Calu3 (cell line): ENCODE data around the gene YWHAH. TPM values are rescaled to one million over a fixed set of nuclear protein-coding genes. Genes with fewer than 3 reads are reported as not detected.

ENCODE experiments used
- BruUV-seq: library from RNA; stranded (reverse); fragments of 400-500 nt; replicated peaks from 2 replicates; lab custom pipeline; 2021; lab: Mats Ljungman, UMichigan
- CTCF ChIA-PET: fragments of 300-600 bp; sonication (Branson Sonifier 250); formaldehyde crosslinking; loops from one replicate; lab custom pipeline; 2022; ENCODE audit warnings: antibody characterized with exemption; lab: Charles Lee
- DNase-seq: peaks from one replicate; pipeline ENCODE4 v3.0.0; 2022
- H3K27ac Mint-ChIP-seq: one replicate; pipeline ENCODE4 v1.8.0; 2022; ENCODE audit warnings: mixed read lengths; ENCODE audit not compliant: unreplicated experiment
- H3K27me3 Mint-ChIP-seq: one replicate; pipeline ENCODE4 v1.8.0; 2022; ENCODE audit warnings: mixed read lengths; ENCODE audit not compliant: unreplicated experiment
- H3K36me3 Mint-ChIP-seq: one replicate; pipeline ENCODE4 v1.8.0; 2022; ENCODE audit warnings: mild to moderate bottlenecking, moderate library complexity, mixed read lengths; ENCODE audit not compliant: insufficient read depth, unreplicated experiment
- H3K4me1 Mint-ChIP-seq: one replicate; pipeline ENCODE4 v1.8.0; 2022; ENCODE audit warnings: mild to moderate bottlenecking, low read depth, mixed read lengths; ENCODE audit not compliant: unreplicated experiment
- H3K4me3 Mint-ChIP-seq: one replicate; pipeline ENCODE4 v1.8.0; 2022; ENCODE audit warnings: mild to moderate bottlenecking, low read depth, moderate library complexity, mixed read lengths; ENCODE audit not compliant: unreplicated experiment
- H3K9me3 Mint-ChIP-seq: one replicate; pipeline ENCODE4 v1.8.0; 2022; ENCODE audit warnings: low read depth, mixed read lengths; ENCODE audit not compliant: unreplicated experiment
- intact Hi-C: fragments of 100-400 bp; cut with micrococcal nuclease; formaldehyde crosslinking; loops from one replicate; pipeline ENCODE4 v1.10.0; 2022; ENCODE audit not compliant: unreplicated experiment
- total RNA-seq: library from RNA; stranded (reverse); gene quantifications from 2 replicates; pipeline ENCODE4 v1.2.3, GENCODE V29; 2022
- TF ChIP-seq, protein P1 (sequence below): fragments of 200-600 bp; IDR thresholded peaks from one replicate; pipeline ENCODE4 v1.8.0; 2022; ENCODE audit warnings: antibody characterized with exemption; ENCODE audit not compliant: unreplicated experiment

YWHAH gene
- total RNA-seq, 1 experiment from 2014 or later = 197 TPM

DNA sequence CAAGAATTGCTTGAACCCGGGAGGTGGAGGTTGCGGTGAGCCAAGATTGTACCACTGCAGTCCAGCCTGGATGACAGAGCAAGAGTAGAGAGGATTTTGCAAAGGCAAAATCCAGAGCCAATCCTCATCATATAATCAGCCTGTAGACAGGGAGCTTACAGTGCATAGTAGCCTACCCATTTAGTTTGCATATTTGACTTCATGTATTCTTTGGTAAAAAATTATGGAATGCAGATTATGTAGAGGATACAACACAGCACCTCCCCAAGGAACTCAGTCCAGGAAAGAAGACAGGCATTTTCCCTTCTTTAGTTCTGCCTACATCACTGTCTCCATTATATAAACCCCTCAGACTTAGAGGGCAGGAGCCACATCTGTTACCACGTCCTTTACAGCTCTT lies 39.7 kb upstream of the YWHAH start:
- H3K27ac Mint-ChIP-seq = no peak overlapping the region
- H3K4me1 Mint-ChIP-seq = no peaks in the 10 kb centered on the region
- DNase-seq = no peak
- no peaks in the 10 kb centered on the region for H3K9me3 Mint-ChIP-seq
- H3K27me3 Mint-ChIP-seq = no peaks in the 10 kb centered on the region
- peaks cover 10% of the 10 kb centered on the region for H3K36me3 Mint-ChIP-seq
- CTCF ChIA-PET = interaction anchor here (1.0 kb wide), 1 partner anchor 16 kb away, joined by 3 read pairs; no protein-coding TSS in a partner anchor
- TF ChIP-seq, protein P1, sequence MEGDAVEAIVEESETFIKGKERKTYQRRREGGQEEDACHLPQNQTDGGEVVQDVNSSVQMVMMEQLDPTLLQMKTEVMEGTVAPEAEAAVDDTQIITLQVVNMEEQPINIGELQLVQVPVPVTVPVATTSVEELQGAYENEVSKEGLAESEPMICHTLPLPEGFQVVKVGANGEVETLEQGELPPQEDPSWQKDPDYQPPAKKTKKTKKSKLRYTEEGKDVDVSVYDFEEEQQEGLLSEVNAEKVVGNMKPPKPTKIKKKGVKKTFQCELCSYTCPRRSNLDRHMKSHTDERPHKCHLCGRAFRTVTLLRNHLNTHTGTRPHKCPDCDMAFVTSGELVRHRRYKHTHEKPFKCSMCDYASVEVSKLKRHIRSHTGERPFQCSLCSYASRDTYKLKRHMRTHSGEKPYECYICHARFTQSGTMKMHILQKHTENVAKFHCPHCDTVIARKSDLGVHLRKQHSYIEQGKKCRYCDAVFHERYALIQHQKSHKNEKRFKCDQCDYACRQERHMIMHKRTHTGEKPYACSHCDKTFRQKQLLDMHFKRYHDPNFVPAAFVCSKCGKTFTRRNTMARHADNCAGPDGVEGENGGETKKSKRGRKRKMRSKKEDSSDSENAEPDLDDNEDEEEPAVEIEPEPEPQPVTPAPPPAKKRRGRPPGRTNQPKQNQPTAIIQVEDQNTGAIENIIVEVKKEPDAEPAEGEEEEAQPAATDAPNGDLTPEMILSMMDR = no peak
- no peak overlapping the region for H3K4me3 Mint-ChIP-seq
- BruUV-seq = no TSS peak
- intact Hi-C loops = no loop called here

DNA sequence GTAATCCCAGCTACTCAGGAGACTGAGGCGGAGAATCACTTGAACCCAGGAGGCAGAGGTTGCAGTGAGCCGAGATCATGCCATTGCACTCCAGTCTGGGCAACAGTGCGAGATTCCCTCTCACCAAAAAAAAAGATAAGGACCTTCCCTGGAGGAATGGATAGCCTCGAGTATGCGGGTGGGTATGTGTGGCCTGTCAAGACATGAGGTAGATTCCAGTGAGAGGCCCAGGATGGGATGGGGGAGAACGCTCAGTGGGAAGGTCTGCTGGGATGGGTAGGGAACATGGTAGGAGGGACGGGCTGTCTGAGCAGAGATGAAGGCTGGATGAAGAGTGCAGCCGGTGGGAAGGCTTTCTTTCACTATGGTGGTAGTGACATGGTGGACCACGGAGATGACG lies 39.0 kb upstream of the YWHAH start:
- TF ChIP-seq, protein P1 = no peak
- intact Hi-C loops = no loop called here
- peaks cover 10% of the 10 kb centered on the region for H3K36me3 Mint-ChIP-seq
- H3K4me1 Mint-ChIP-seq = no peaks in the 10 kb centered on the region
- no peak overlapping the region for H3K4me3 Mint-ChIP-seq
- no peaks in the 10 kb centered on the region for H3K9me3 Mint-ChIP-seq
- CTCF ChIA-PET = no interaction called here
- BruUV-seq = no TSS peak
- DNase-seq = no peak
- no peak overlapping the region for H3K27ac Mint-ChIP-seq
- no peaks in the 10 kb centered on the region for H3K27me3 Mint-ChIP-seq

DNA sequence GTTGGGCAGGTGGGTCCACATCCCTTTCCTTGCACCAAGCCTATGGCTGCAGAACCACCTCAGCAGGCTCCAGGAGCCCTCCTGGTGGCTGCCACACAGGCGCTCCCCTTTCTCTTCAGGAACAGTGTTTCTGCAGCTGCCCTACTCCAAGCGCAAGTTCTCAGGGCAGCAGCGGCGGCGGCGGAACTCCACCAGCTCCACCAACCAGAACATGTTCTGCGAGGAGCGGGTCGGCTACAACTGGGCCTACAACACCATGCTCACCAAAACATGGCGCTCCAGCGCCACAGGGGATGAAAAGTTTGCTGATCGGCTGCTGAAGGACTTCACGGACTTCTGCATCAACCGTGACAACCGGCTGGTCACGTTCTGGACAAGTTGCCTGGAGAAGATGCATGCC lies 38.2 kb upstream of the YWHAH start:
- H3K27me3 Mint-ChIP-seq = no peaks in the 10 kb centered on the region
- DNase-seq = no peak
- BruUV-seq = no TSS peak

DNA sequence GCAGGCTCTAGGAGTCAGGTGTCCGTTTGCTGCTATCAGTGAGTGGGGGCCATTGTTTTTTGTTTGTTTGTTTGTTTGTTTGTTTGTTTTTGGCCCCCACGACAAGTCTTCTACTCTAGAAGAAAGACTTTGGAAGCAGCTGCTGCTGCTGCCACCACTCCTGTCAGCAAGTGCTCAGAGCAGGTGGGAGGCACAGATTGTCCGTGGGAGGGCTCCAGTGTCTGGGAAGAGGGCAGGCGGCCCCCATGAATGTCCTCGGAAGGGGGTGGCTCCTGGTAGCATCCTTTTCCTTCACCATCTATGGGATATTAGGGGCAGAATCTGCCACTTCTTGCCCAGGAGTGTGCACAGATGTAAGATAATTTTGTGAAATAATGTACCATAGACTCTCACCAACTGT lies 37.8 kb upstream of the YWHAH start:
- TF ChIP-seq, protein P1 = no peak

More for the DNA sequence above, 38.2 kb upstream of the YWHAH start:
- CTCF ChIA-PET = no interaction called here
- Mint-ChIP-seq H3K4me3 (no peak overlapping the region), H3K27ac (no peak overlapping the region), H3K9me3 (no peaks in the 10 kb centered on the region), H3K4me1 (no peaks in the 10 kb centered on the region), H3K36me3 (peaks cover 10% of the 10 kb centered on the region)
- TF ChIP-seq, protein P1 = no peak
- intact Hi-C loops = no loop called here

More for the DNA sequence above, 37.8 kb upstream of the YWHAH start:
- H3K27ac Mint-ChIP-seq = no peak overlapping the region
- peaks cover 10% of the 10 kb centered on the region for H3K36me3 Mint-ChIP-seq
- H3K9me3 Mint-ChIP-seq = no peaks in the 10 kb centered on the region
- CTCF ChIA-PET = no interaction called here
- no peaks in the 10 kb centered on the region for H3K4me1 Mint-ChIP-seq
- no peak overlapping the region for H3K4me3 Mint-ChIP-seq
- no peaks in the 10 kb centered on the region for H3K27me3 Mint-ChIP-seq
- no peak for DNase-seq
- intact Hi-C loops = no loop called here
- BruUV-seq = no TSS peak
